ENCODE data around the gene TMEM94.

DNA sequence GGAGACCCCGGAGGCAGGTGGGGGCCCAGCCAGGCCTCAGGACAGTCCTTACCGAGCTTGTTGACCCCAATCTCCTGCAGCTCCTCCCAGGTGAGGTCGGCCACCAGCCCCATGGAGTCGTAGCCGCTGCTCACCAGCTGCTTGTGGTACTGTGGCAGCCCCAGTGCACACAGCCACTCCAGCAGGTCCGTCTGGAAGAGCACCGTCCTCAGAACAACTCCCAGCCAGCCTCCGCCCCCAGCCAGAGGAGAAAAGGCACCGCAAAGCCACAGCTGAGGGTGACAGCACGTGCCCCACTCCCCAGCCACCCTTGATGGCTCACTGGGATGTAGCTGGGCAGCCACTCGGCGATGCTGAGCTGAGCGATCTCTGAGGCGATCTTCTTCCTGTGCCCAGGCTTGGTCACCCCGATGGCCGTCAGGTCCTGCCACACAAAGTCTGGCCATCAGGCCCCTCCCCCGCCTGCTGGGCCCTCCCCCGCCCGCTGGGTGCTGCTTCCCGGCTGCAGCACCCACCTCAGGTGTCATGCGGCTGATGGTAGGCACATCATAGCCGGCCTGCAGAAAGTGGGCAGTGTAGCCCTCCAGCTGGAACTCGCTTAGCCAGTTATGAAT, 47.0 kb downstream of the TMEM94 start:
- TF ChIP-seq POLR3A (IDR thresholded peaks at IDR 0.05; ENCODE audit: borderline replicate concordance, extremely low read depth, insufficient read depth, insufficient read length): no peak
- TF ChIP-seq, protein P1, sequence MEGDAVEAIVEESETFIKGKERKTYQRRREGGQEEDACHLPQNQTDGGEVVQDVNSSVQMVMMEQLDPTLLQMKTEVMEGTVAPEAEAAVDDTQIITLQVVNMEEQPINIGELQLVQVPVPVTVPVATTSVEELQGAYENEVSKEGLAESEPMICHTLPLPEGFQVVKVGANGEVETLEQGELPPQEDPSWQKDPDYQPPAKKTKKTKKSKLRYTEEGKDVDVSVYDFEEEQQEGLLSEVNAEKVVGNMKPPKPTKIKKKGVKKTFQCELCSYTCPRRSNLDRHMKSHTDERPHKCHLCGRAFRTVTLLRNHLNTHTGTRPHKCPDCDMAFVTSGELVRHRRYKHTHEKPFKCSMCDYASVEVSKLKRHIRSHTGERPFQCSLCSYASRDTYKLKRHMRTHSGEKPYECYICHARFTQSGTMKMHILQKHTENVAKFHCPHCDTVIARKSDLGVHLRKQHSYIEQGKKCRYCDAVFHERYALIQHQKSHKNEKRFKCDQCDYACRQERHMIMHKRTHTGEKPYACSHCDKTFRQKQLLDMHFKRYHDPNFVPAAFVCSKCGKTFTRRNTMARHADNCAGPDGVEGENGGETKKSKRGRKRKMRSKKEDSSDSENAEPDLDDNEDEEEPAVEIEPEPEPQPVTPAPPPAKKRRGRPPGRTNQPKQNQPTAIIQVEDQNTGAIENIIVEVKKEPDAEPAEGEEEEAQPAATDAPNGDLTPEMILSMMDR (IDR thresholded peaks at IDR 0.05 in 2 of 3, conservative IDR thresholded peaks at IDR 0.05 in 1 of 3; ENCODE audit: insufficient read depth in 2 of 3, low read depth in 1 of 3, low read length in 3 of 3): no peak
- TF ChIP-seq NFXL1 (CRISPR knock-in tag; IDR thresholded peaks at IDR 0.05): no peak
- TF ChIP-seq, protein P2, sequence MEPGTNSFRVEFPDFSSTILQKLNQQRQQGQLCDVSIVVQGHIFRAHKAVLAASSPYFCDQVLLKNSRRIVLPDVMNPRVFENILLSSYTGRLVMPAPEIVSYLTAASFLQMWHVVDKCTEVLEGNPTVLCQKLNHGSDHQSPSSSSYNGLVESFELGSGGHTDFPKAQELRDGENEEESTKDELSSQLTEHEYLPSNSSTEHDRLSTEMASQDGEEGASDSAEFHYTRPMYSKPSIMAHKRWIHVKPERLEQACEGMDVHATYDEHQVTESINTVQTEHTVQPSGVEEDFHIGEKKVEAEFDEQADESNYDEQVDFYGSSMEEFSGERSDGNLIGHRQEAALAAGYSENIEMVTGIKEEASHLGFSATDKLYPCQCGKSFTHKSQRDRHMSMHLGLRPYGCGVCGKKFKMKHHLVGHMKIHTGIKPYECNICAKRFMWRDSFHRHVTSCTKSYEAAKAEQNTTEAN (CRISPR knock-in tag; IDR thresholded peaks at IDR 0.05): no peak
- TF ChIP-seq, protein P3, sequence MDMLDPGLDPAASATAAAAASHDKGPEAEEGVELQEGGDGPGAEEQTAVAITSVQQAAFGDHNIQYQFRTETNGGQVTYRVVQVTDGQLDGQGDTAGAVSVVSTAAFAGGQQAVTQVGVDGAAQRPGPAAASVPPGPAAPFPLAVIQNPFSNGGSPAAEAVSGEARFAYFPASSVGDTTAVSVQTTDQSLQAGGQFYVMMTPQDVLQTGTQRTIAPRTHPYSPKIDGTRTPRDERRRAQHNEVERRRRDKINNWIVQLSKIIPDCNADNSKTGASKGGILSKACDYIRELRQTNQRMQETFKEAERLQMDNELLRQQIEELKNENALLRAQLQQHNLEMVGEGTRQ (CRISPR knock-in tag; IDR thresholded peaks at IDR 0.05): no peak
- TF ChIP-seq, protein P4, sequence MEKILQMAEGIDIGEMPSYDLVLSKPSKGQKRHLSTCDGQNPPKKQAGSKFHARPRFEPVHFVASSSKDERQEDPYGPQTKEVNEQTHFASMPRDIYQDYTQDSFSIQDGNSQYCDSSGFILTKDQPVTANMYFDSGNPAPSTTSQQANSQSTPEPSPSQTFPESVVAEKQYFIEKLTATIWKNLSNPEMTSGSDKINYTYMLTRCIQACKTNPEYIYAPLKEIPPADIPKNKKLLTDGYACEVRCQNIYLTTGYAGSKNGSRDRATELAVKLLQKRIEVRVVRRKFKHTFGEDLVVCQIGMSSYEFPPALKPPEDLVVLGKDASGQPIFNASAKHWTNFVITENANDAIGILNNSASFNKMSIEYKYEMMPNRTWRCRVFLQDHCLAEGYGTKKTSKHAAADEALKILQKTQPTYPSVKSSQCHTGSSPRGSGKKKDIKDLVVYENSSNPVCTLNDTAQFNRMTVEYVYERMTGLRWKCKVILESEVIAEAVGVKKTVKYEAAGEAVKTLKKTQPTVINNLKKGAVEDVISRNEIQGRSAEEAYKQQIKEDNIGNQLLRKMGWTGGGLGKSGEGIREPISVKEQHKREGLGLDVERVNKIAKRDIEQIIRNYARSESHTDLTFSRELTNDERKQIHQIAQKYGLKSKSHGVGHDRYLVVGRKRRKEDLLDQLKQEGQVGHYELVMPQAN (IDR thresholded peaks at IDR 0.05; ENCODE audit: borderline replicate concordance): no peak
- no peak for TF ChIP-seq TRIM25 (IDR thresholded peaks at IDR 0.05; ENCODE audit: borderline replicate concordance)
- TF ChIP-seq, protein P5, sequence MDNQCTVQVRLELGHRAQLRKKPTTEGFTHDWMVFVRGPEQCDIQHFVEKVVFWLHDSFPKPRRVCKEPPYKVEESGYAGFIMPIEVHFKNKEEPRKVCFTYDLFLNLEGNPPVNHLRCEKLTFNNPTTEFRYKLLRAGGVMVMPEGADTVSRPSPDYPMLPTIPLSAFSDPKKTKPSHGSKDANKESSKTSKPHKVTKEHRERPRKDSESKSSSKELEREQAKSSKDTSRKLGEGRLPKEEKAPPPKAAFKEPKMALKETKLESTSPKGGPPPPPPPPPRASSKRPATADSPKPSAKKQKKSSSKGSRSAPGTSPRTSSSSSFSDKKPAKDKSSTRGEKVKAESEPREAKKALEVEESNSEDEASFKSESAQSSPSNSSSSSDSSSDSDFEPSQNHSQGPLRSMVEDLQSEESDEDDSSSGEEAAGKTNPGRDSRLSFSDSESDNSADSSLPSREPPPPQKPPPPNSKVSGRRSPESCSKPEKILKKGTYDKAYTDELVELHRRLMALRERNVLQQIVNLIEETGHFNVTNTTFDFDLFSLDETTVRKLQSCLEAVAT (IDR thresholded peaks at IDR 0.05): no peak
- TF ChIP-seq TEAD4 (IDR thresholded peaks at IDR 0.05; ENCODE audit: low read length): no peak
- no peak for TF ChIP-seq TEAD4 (CRISPR knock-in tag; IDR thresholded peaks at IDR 0.05; ENCODE audit: borderline replicate concordance)
- no peak for TF ChIP-seq POLR2AphosphoS5 (IDR thresholded peaks at IDR 0.05; ENCODE audit: control insufficient read depth, insufficient read depth, low read depth, low read length)
- TF ChIP-seq ZNF384 (IDR thresholded peaks at IDR 0.05; ENCODE audit: low read depth, low read length): no peak
